HEK293 (cell line): Measurements from ENCODE around the gene ETV1.

ENCODE experiments used
- CTCF ChIA-PET: fragments of 350-600 bp; formaldehyde crosslinking; extraction: SDS; loops from one replicate; lab custom pipeline; 2021; ENCODE audit warnings: antibody characterized with exemption; lab: Yijun Ruan, JAX
- POLR2A ChIA-PET: fragments of 300-600 bp; formaldehyde crosslinking; extraction: SDS; loops from one replicate; lab custom pipeline; 2020; ENCODE audit warnings: antibody characterized with exemption, inconsistent platforms; lab: Yijun Ruan, JAX
- H3K27ac ChIP-seq: fragments of 200-500 bp; sonication (Bioruptor generic); 2 replicates; pipeline ENCODE4 v1.5.1; 2014; ENCODE audit warnings: low read depth, low read length, control low read depth, inconsistent platforms; ENCODE audit errors: extremely low read depth
- H3K36me3 ChIP-seq, 2 experiments: fragments of 200-500 bp in 1 of 2; sonication (Bioruptor generic) in 1 of 2; 1 replicate in 1 of 2; 2 replicates in 1 of 2; pipeline ENCODE4 v1.5.1; 2014 to 2017; ENCODE audit warnings: inconsistent platforms in 2 of 2, low read length in 2 of 2; ENCODE audit not compliant: control insufficient read depth in 2 of 2, insufficient read depth in 1 of 2
- H3K4me1 ChIP-seq: fragments of 200-500 bp; sonication (Bioruptor generic); 2 replicates; pipeline ENCODE4 v1.5.1; 2014; ENCODE audit warnings: mild to moderate bottlenecking, low read length, inconsistent platforms; ENCODE audit not compliant: control insufficient read depth, insufficient read depth
- H3K4me3 ChIP-seq: 2 replicates; pipeline ENCODE4 v1.5.1; 2011; ENCODE audit warnings: low read depth, mild to moderate bottlenecking, control low read depth, low read length, moderate library complexity
- H3K9me3 ChIP-seq: fragments of 200-500 bp; sonication (Bioruptor generic); 2 replicates; pipeline ENCODE4 v1.5.1; 2014; ENCODE audit warnings: low read depth, low read length, inconsistent platforms; ENCODE audit not compliant: control insufficient read depth, insufficient read depth
- MEIS1 ChIP-seq: sonication (generic); formaldehyde crosslinking; IDR thresholded peaks from 2 replicates; pipeline ENCODE4 v1.8.1; 2022; ENCODE audit warnings: missing genetic modification reagents, mild to moderate bottlenecking, borderline replicate concordance
- PRDM1 ChIP-seq: fragments of 450-650 bp; formaldehyde crosslinking; IDR thresholded peaks from 2 replicates; pipeline ENCODE4; 2016; ENCODE audit warnings: missing biosample characterization, missing genetic modification characterization
- ZBTB1 ChIP-seq: fragments of 450-650 bp; formaldehyde crosslinking; IDR thresholded peaks from 2 replicates; pipeline ENCODE4 v1.5.1; 2016; ENCODE audit warnings: missing biosample characterization, missing genetic modification characterization
- ZNF155 ChIP-seq: fragments of 450-650 bp; formaldehyde crosslinking; IDR thresholded peaks from 2 replicates; pipeline ENCODE4 v1.5.1; 2016; ENCODE audit warnings: missing biosample characterization, missing genetic modification characterization
- ZNF16 ChIP-seq: fragments of 450-650 bp; formaldehyde crosslinking; IDR thresholded peaks from 2 replicates; pipeline ENCODE4 v1.5.1; 2016; ENCODE audit warnings: low read depth, missing biosample characterization, missing genetic modification characterization
- ZNF221 ChIP-seq: fragments of 450-650 bp; formaldehyde crosslinking; IDR thresholded peaks from 2 replicates; pipeline ENCODE4 v1.5.1; 2017; ENCODE audit warnings: missing biosample characterization, missing genetic modification characterization, borderline replicate concordance
- ZNF23 ChIP-seq: fragments of 450-650 bp; formaldehyde crosslinking; IDR thresholded peaks from 2 replicates; pipeline ENCODE4 v1.5.1; 2016; ENCODE audit warnings: missing biosample characterization, missing genetic modification characterization, borderline replicate concordance
- ZNF423 ChIP-seq: fragments of 450-650 bp; formaldehyde crosslinking; IDR thresholded peaks from 2 replicates; pipeline ENCODE4 v1.5.1; 2016; ENCODE audit warnings: missing biosample characterization, missing genetic modification characterization
- ZNF426 ChIP-seq: fragments of 450-650 bp; formaldehyde crosslinking; IDR thresholded peaks from 2 replicates; pipeline ENCODE4 v1.5.1; 2017; ENCODE audit warnings: missing biosample characterization, missing genetic modification characterization, mild to moderate bottlenecking, inconsistent platforms, moderate library complexity
- ZNF544 ChIP-seq: fragments of 450-650 bp; formaldehyde crosslinking; IDR thresholded peaks from 2 replicates; pipeline ENCODE4 v1.5.0; 2017; ENCODE audit warnings: missing biosample characterization, missing genetic modification characterization
- ZNF677 ChIP-seq: fragments of 450-650 bp; IDR thresholded peaks from 2 replicates; pipeline ENCODE4 v1.5.0; 2018; ENCODE audit warnings: missing biosample characterization, mild to moderate bottlenecking, missing genetic modification characterization, moderate library complexity
- ZNF776 ChIP-seq: fragments of 450-650 bp; formaldehyde crosslinking; IDR thresholded peaks from 2 replicates; pipeline ENCODE4 v1.5.0; 2017; ENCODE audit warnings: missing biosample characterization, missing genetic modification characterization, borderline replicate concordance
- ZNF777 ChIP-seq: fragments of 450-650 bp; formaldehyde crosslinking; IDR thresholded peaks from 2 replicates; pipeline ENCODE4 v1.5.1; 2017; ENCODE audit warnings: missing biosample characterization, missing genetic modification characterization, borderline replicate concordance
- ZNF785 ChIP-seq: fragments of 450-650 bp; formaldehyde crosslinking; IDR thresholded peaks from 2 replicates; pipeline ENCODE4 v1.5.1; 2016; ENCODE audit warnings: missing biosample characterization, missing genetic modification characterization
- ZNF791 ChIP-seq: fragments of 450-650 bp; formaldehyde crosslinking; IDR thresholded peaks from 2 replicates; pipeline ENCODE4 v1.5.1; 2016; ENCODE audit warnings: missing biosample characterization, missing genetic modification characterization
- ZNF843 ChIP-seq: fragments of 450-650 bp; formaldehyde crosslinking; IDR thresholded peaks from 2 replicates; pipeline ENCODE4 v1.5.1; 2016; ENCODE audit warnings: missing biosample characterization, missing genetic modification characterization
- TF ChIP-seq, protein P1 (sequence below): fragments of 450-650 bp; formaldehyde crosslinking; IDR thresholded peaks from 2 replicates; pipeline ENCODE4 v1.5.1; 2017; ENCODE audit warnings: missing biosample characterization, missing genetic modification characterization
- TF ChIP-seq, protein P2 (sequence below): fragments of 450-650 bp; formaldehyde crosslinking; IDR thresholded peaks from 2 replicates; pipeline ENCODE4 v1.5.1; 2016; ENCODE audit warnings: missing biosample characterization, missing genetic modification characterization, low read depth
- TF ChIP-seq, protein P3 (sequence below): fragments of 450-650 bp; formaldehyde crosslinking; IDR thresholded peaks from 2 replicates; pipeline ENCODE4; 2016; ENCODE audit warnings: missing biosample characterization, missing genetic modification characterization
- TF ChIP-seq, protein P4 (sequence below): fragments of 450-650 bp; formaldehyde crosslinking; conservative IDR thresholded peaks from 2 replicates; pipeline ENCODE4 v1.5.1; 2016; ENCODE audit warnings: low read depth, missing biosample characterization, missing genetic modification characterization
- TF ChIP-seq, protein P5 (sequence below): fragments of 450-650 bp; formaldehyde crosslinking; IDR thresholded peaks from 2 replicates; pipeline ENCODE4 v1.5.1; 2016; ENCODE audit warnings: missing biosample characterization, missing genetic modification characterization
- TF ChIP-seq, protein P6 (sequence below): fragments of 450-650 bp; formaldehyde crosslinking; IDR thresholded peaks from 2 replicates; pipeline ENCODE4 v1.5.1; 2016; ENCODE audit warnings: missing biosample characterization, missing genetic modification characterization

Gene ETV1

DNA sequence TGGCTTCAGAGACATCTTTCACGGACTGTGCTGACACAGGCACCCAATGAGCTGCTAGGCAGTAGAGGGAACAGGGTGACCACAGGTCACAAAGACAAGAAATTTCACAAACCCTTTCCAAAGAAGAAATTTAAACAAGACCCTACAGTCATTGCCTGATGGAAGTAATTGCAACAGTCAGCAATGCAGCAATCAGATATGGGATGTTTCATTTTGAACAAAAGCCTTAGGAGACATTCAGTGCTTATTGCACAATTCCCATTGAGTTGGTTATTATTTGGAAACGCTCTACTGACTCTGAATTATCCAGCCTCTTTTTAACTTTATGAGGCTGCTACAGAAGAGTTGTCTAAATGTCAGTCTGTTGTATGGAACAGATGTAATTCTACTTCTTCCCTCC lies 85.5 kb downstream of the ETV1 start:
- no peak overlapping the region for H3K27ac ChIP-seq
- H3K9me3 ChIP-seq, result no peaks in the 10 kb centered on the region
- H3K4me3 ChIP-seq, result no peak overlapping the region
- CTCF ChIA-PET, result no interaction called here
- TF ChIP-seq ZNF221 (tag by site-specific recombination) (no peak), ZNF423 (tag by site-specific recombination) (no peak), ZNF791 (tag by site-specific recombination) (no peak), ZNF426 (tag by site-specific recombination) (no peak), ZNF777 (tag by site-specific recombination) (no peak), PRDM1 (tag by site-specific recombination) (no peak)
- TF ChIP-seq, protein P1, sequence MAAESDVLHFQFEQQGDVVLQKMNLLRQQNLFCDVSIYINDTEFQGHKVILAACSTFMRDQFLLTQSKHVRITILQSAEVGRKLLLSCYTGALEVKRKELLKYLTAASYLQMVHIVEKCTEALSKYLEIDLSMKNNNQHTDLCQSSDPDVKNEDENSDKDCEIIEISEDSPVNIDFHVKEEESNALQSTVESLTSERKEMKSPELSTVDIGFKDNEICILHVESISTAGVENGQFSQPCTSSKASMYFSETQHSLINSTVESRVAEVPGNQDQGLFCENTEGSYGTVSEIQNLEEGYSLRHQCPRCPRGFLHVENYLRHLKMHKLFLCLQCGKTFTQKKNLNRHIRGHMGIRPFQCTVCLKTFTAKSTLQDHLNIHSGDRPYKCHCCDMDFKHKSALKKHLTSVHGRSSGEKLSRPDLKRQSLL (tag by site-specific recombination), result no peak
- TF ChIP-seq, protein P2, sequence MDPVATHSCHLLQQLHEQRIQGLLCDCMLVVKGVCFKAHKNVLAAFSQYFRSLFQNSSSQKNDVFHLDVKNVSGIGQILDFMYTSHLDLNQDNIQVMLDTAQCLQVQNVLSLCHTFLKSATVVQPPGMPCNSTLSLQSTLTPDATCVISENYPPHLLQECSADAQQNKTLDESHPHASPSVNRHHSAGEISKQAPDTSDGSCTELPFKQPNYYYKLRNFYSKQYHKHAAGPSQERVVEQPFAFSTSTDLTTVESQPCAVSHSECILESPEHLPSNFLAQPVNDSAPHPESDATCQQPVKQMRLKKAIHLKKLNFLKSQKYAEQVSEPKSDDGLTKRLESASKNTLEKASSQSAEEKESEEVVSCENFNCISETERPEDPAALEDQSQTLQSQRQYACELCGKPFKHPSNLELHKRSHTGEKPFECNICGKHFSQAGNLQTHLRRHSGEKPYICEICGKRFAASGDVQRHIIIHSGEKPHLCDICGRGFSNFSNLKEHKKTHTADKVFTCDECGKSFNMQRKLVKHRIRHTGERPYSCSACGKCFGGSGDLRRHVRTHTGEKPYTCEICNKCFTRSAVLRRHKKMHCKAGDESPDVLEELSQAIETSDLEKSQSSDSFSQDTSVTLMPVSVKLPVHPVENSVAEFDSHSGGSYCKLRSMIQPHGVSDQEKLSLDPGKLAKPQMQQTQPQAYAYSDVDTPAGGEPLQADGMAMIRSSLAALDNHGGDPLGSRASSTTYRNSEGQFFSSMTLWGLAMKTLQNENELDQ (tag by site-specific recombination), result no peak
- TF ChIP-seq, all 188 proteins: peak for 0
- H3K36me3 ChIP-seq, result no peaks in the 10 kb centered on the region
- POLR2A ChIA-PET, result no interaction called here
- peaks cover 8% of the 10 kb centered on the region for H3K4me1 ChIP-seq

DNA sequence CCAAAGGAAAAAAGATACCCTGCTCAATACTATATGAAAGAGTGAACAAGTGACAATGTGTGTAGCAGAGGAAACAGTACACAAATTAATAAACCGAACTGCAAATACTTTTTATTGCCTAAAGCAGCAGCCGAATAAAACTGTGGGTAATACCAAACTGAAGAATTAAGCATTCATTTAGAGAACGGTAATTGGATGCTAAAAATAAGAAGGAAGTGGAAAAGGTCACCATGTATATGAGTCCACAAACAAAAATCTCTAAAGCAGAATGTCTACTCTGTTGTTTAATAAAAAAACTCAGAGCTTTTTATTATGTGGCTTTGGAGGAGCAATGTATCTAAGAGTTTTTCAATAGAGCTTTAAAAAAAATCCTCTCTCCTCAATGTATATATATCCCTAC lies 87.9 kb downstream of the ETV1 start:
- no peaks in the 10 kb centered on the region for H3K36me3 ChIP-seq
- CTCF ChIA-PET, result no interaction called here

More for the DNA sequence above, 87.9 kb downstream of the ETV1 start:
- no peaks in the 10 kb centered on the region for H3K9me3 ChIP-seq
- H3K27ac ChIP-seq, result no peak overlapping the region
- no peak overlapping the region for H3K4me3 ChIP-seq
- no peak for TF ChIP-seq ZNF423 (tag by site-specific recombination)
- TF ChIP-seq ZNF776 (tag by site-specific recombination), result no peak
- no peak for TF ChIP-seq ZNF677 (tag by site-specific recombination)
- TF ChIP-seq ZNF23 (tag by site-specific recombination), result no peak
- TF ChIP-seq, protein P3, sequence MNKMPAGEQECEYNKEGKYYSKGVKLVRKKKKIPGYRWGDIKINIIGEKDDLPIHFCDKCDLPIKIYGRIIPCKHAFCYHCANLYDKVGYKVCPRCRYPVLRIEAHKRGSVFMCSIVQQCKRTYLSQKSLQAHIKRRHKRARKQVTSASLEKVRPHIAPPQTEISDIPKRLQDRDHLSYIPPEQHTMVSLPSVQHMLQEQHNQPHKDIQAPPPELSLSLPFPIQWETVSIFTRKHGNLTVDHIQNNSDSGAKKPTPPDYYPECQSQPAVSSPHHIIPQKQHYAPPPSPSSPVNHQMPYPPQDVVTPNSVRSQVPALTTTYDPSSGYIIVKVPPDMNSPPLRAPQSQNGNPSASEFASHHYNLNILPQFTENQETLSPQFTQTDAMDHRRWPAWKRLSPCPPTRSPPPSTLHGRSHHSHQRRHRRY (tag by site-specific recombination), result no peak
- TF ChIP-seq ZNF843 (tag by site-specific recombination), result no peak
- TF ChIP-seq, protein P4, sequence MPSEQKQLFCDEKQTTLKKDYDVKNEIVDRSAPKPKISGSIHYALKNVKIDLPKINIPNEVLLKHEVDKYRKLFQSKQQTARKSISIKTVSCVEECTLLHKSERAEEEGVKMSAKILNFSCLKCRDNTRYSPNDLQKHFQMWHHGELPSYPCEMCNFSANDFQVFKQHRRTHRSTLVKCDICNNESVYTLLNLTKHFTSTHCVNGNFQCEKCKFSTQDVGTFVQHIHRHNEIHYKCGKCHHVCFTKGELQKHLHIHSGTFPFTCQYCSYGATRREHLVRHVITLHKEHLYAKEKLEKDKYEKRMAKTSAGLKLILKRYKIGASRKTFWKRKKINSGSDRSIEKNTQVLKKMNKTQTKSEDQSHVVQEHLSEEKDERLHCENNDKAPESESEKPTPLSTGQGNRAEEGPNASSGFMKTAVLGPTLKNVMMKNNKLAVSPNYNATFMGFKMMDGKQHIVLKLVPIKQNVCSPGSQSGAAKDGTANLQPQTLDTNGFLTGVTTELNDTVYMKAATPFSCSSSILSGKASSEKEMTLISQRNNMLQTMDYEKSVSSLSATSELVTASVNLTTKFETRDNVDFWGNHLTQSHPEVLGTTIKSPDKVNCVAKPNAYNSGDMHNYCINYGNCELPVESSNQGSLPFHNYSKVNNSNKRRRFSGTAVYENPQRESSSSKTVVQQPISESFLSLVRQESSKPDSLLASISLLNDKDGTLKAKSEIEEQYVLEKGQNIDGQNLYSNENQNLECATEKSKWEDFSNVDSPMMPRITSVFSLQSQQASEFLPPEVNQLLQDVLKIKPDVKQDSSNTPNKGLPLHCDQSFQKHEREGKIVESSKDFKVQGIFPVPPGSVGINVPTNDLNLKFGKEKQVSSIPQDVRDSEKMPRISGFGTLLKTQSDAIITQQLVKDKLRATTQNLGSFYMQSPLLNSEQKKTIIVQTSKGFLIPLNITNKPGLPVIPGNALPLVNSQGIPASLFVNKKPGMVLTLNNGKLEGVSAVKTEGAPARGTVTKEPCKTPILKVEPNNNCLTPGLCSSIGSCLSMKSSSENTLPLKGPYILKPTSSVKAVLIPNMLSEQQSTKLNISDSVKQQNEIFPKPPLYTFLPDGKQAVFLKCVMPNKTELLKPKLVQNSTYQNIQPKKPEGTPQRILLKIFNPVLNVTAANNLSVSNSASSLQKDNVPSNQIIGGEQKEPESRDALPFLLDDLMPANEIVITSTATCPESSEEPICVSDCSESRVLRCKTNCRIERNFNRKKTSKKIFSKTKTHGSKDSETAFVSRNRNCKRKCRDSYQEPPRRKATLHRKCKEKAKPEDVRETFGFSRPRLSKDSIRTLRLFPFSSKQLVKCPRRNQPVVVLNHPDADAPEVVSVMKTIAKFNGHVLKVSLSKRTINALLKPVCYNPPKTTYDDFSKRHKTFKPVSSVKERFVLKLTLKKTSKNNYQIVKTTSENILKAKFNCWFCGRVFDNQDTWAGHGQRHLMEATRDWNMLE (tag by site-specific recombination), result no peak
- TF ChIP-seq ZNF221 (tag by site-specific recombination), result no peak
- no peak for TF ChIP-seq MEIS1 (CRISPR knock-in tag)
- no peak for TF ChIP-seq ZNF155 (tag by site-specific recombination)
- TF ChIP-seq, protein P5, sequence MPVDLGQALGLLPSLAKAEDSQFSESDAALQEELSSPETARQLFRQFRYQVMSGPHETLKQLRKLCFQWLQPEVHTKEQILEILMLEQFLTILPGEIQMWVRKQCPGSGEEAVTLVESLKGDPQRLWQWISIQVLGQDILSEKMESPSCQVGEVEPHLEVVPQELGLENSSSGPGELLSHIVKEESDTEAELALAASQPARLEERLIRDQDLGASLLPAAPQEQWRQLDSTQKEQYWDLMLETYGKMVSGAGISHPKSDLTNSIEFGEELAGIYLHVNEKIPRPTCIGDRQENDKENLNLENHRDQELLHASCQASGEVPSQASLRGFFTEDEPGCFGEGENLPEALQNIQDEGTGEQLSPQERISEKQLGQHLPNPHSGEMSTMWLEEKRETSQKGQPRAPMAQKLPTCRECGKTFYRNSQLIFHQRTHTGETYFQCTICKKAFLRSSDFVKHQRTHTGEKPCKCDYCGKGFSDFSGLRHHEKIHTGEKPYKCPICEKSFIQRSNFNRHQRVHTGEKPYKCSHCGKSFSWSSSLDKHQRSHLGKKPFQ, result no peak
- TF ChIP-seq ZNF544 (tag by site-specific recombination), result no peak
- no peak for TF ChIP-seq ZNF16 (tag by site-specific recombination)
- no peak for TF ChIP-seq ZNF785 (tag by site-specific recombination)
- TF ChIP-seq ZBTB1 (tag by site-specific recombination), result no peak
- TF ChIP-seq, protein P6, sequence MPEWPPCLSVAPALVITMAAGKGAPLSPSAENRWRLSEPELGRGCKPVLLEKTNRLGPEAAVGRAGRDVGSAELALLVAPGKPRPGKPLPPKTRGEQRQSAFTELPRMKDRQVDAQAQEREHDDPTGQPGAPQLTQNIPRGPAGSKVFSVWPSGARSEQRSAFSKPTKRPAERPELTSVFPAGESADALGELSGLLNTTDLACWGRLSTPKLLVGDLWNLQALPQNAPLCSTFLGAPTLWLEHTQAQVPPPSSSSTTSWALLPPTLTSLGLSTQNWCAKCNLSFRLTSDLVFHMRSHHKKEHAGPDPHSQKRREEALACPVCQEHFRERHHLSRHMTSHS (tag by site-specific recombination), result no peak
- POLR2A ChIA-PET, result no interaction called here
- H3K4me1 ChIP-seq, result no peaks in the 10 kb centered on the region
